Skeletal muscle tissue (tissue), 4 donors: ENCODE results near the gene UBR1. TPM values are rescaled to one million over a fixed set of nuclear protein-coding genes. Genes with fewer than 3 reads are reported as not detected.
"Not testable (repeated sequence)": the region's sequence is repeated elsewhere in the genome, so short reads cannot be mapped to it uniquely, and the experiment has no call there.

Experiments
- H3K27ac ChIP-seq: one replicate; pipeline ENCODE4 v1.7.0; 2013; ENCODE audit warnings: mild to moderate bottlenecking, low read depth, low read length, inconsistent platforms
- H3K27me3 ChIP-seq, 3 donors: one replicate each; pipeline ENCODE4 v1.7.0; 2013; ENCODE audit warnings: low read length in 3 of 3; ENCODE audit not compliant: control insufficient read depth in 3 of 3, insufficient read depth in 3 of 3
- H3K36me3 ChIP-seq, 3 donors: one replicate each; pipeline ENCODE4 v1.7.0; 2013; ENCODE audit warnings: low read length in 3 of 3; ENCODE audit not compliant: control insufficient read depth in 3 of 3, insufficient read depth in 3 of 3
- H3K4me1 ChIP-seq, 3 donors: one replicate each; pipeline ENCODE4 v1.7.0; 2013; ENCODE audit warnings: low read length in 3 of 3, mild to moderate bottlenecking in 3 of 3; ENCODE audit not compliant: control insufficient read depth in 3 of 3, insufficient read depth in 3 of 3
- H3K4me3 ChIP-seq, 3 donors: one replicate each; pipeline ENCODE4 v1.7.0; 2013; ENCODE audit warnings: low read length in 3 of 3
- H3K9ac ChIP-seq, 3 donors: one replicate each; pipeline ENCODE4 v1.7.0; 2013; ENCODE audit warnings: low read length in 3 of 3, mild to moderate bottlenecking in 3 of 3, moderate library complexity in 2 of 3, low read depth in 1 of 3
- H3K9me3 ChIP-seq, 3 donors: one replicate each; pipeline ENCODE4 v1.7.0; 2013; ENCODE audit warnings: low read length in 3 of 3; ENCODE audit not compliant: control insufficient read depth in 3 of 3
- total RNA-seq: library from RNA; depleted of rRNA; stranded (reverse); fragments of >200 nt; gene quantifications from one replicate; pipeline ENCODE4 v1.2.3, GENCODE V29; 2014
- donor health status: Osteomylitis.

Gene UBR1
- total RNA-seq, 1 donor from 2014 or later: 45.9 TPM

- H3K27ac ChIP-seq: no peak overlapping the region
- no peaks in the 10 kb centered on the region for H3K9me3 ChIP-seq
- H3K36me3 ChIP-seq: peaks cover 3 to 7% (median 5%) of the 10 kb centered on the region in 3 donors
- no peaks in the 10 kb centered on the region for H3K4me1 ChIP-seq
- H3K4me3 ChIP-seq: no peak overlapping the region
- H3K27me3 ChIP-seq: no peaks in the 10 kb centered on the region
- no peak overlapping the region for H3K9ac ChIP-seq
These were observed 109.0 kb downstream of the UBR1 start for GRCh38 chr15:42996871-42997270.

GRCh38 chr15:42994546-42994945 is 111.3 kb downstream of the UBR1 start:
- Histone ChIP-seq H3K36me3 (peaks cover 5 to 13% (median 8%) of the 10 kb centered on the region in 3 donors), H3K9me3 (no peaks in the 10 kb centered on the region), H3K4me1 (no peaks in the 10 kb centered on the region), H3K27ac (no peak overlapping the region), H3K9ac (no peak overlapping the region), H3K27me3 (no peaks in the 10 kb centered on the region), H3K4me3 (no peak overlapping the region)

GRCh38 chr15:42992626-42993025 is 113.2 kb downstream of the UBR1 start:
- Histone ChIP-seq H3K27ac (no peak overlapping the region), H3K4me3 (no peak overlapping the region), H3K9me3 (no peaks in the 10 kb centered on the region), H3K9ac (no peak overlapping the region), H3K4me1 (no peaks in the 10 kb centered on the region), H3K27me3 (no peaks in the 10 kb centered on the region), H3K36me3 (peaks cover 5 to 20% (median 18%) of the 10 kb centered on the region in 3 donors)

- Histone ChIP-seq H3K9ac (no peak overlapping the region), H3K36me3 (peaks cover 17 to 44% (median 42%) of the 10 kb centered on the region in 3 donors), H3K4me3 (no peak overlapping the region), H3K27ac (no peak overlapping the region), H3K9me3 (no peaks in the 10 kb centered on the region), H3K4me1 (no peaks in the 10 kb centered on the region), H3K27me3 (no peaks in the 10 kb centered on the region)
These were observed 119.0 kb downstream of the UBR1 start for GRCh38 chr15:42986693-42987342.

GRCh38 chr15:42984493-42985034 is 121.3 kb downstream of the UBR1 start:
- Histone ChIP-seq H3K9me3 (no peaks in the 10 kb centered on the region), H3K36me3 (peaks cover 17 to 42% (median 39%) of the 10 kb centered on the region in 3 donors), H3K4me3 (no peak overlapping the region), H3K9ac (no peak overlapping the region), H3K27ac (no peak overlapping the region), H3K27me3 (no peaks in the 10 kb centered on the region), H3K4me1 (no peaks in the 10 kb centered on the region)

- not testable (repeated sequence) for H3K4me1 ChIP-seq, H3K4me3 ChIP-seq, H3K27me3 ChIP-seq, H3K27ac ChIP-seq, H3K9ac ChIP-seq, H3K9me3 ChIP-seq
- H3K36me3 ChIP-seq: peaks cover 31 to 57% (median 49%) of the 10 kb centered on the region in 3 donors
These were observed 126.7 kb downstream of the UBR1 start for GRCh38 chr15:42979113-42979512.

GRCh38 chr15:42974202-42974862 is 131.5 kb downstream of the UBR1 start:
- H3K9me3 ChIP-seq: no peaks in the 10 kb centered on the region
- H3K9ac ChIP-seq: no peak overlapping the region
- no peak overlapping the region for H3K4me3 ChIP-seq
- no peaks in the 10 kb centered on the region for H3K4me1 ChIP-seq
- no peak overlapping the region for H3K27ac ChIP-seq
- H3K27me3 ChIP-seq: no peaks in the 10 kb centered on the region
- peaks cover 29 to 51% (median 43%) of the 10 kb centered on the region in 3 donors for H3K36me3 ChIP-seq

- H3K4me1 ChIP-seq: no peaks in the 10 kb centered on the region
- H3K4me3 ChIP-seq: no peak overlapping the region
- no peaks in the 10 kb centered on the region for H3K27me3 ChIP-seq
- H3K27ac ChIP-seq: no peak overlapping the region
- H3K9ac ChIP-seq: no peak overlapping the region
- peaks cover 29 to 51% (median 41%) of the 10 kb centered on the region in 3 donors for H3K36me3 ChIP-seq
- H3K9me3 ChIP-seq: no peaks in the 10 kb centered on the region
These were observed 132.7 kb downstream of the UBR1 start for GRCh38 chr15:42973114-42973513.

- no peak overlapping the region for H3K4me3 ChIP-seq
- no peaks in the 10 kb centered on the region for H3K4me1 ChIP-seq
- no peak overlapping the region for H3K27ac ChIP-seq
- no peak overlapping the region for H3K9ac ChIP-seq
- H3K27me3 ChIP-seq: no peaks in the 10 kb centered on the region
- no peaks in the 10 kb centered on the region for H3K9me3 ChIP-seq
- H3K36me3 ChIP-seq: peaks cover 23 to 40% (median 38%) of the 10 kb centered on the region in 3 donors
These were observed 134.0 kb downstream of the UBR1 start for GRCh38 chr15:42971830-42972229.

GRCh38 chr15:42964476-42964875 is 141.4 kb downstream of the UBR1 start:
- Histone ChIP-seq H3K4me3 (no peak overlapping the region), H3K27me3 (no peaks in the 10 kb centered on the region), H3K9ac (no peak overlapping the region), H3K4me1 (no peaks in the 10 kb centered on the region), H3K9me3 (no peaks in the 10 kb centered on the region), H3K36me3 (peaks cover 30 to 52% (median 37%) of the 10 kb centered on the region in 3 donors), H3K27ac (no peak overlapping the region)
